Stimulated activated CD4-positive, alpha-beta T cell treated with anti-CD3 and anti-CD28 coated beads, TNF-alpha, amount 100 ng/mL, for 4 hours (primary cell): ENCODE measurements around the gene RELB.

Experiments used
- DNase-seq, 3 experiments: peaks; one replicate each; pipeline ENCODE4 v3.0.0-alpha.2; 2020; ENCODE audit warnings: low read depth in 3 of 3

RELB gene

GRCh38 chr19:45079063-45079910 lies 78.0 kb downstream of the RELB start, which contains the start of gene GEMIN7:
TSS of gene GEMIN7 (plus strand) at chr19:45079260. CDS start at chr19:45090115, 10,855 bp downstream.
- DNase-seq = peak; percentile 56 to 75 (median 68)

DNA sequence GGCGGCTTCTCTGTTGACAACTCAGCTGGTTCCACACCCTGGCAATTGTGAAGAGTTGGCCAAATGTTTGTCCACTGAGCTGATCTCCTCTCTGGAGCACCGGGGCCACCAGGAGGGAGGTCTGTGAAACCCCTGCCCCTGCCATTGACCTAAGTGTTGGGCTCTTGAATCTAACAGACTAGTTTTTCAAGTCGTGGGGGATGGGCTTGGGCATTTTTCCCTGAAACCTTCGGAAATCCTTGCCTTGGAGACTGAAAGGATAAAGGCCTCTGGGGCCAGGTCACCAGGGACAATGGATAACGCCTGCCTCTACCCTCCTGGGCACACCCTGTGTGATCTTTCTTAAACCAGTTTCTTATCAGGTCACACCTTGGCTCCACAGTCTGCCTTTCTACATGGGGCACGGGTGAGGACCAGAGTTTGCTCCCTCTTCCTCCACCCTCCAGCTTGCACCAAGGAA lies 78.7 kb downstream of the RELB start:
- DNase-seq = no peak

- no peak for DNase-seq
These were observed 80.9 kb downstream of the RELB start for GRCh38 chr19:45082170-45082569.

GRCh38 chr19:45086480-45086879 lies 85.2 kb downstream of the RELB start:
- DNase-seq = no peak

- DNase-seq = no peak
These were observed 86.3 kb downstream of the RELB start for GRCh38 chr19:45087531-45087930.
